Activated naive CD8-positive, alpha-beta T cell (primary cell): ENCODE results near the gene LAD1.

Experiments
- H3K27ac Mint-ChIP-seq: one replicate; pipeline ENCODE4 v1.8.0; 2021; ENCODE audit warnings: mixed read lengths
- H3K27me3 Mint-ChIP-seq: one replicate; pipeline ENCODE4 v1.8.0; 2021; ENCODE audit warnings: mixed read lengths
- H3K36me3 Mint-ChIP-seq: one replicate; pipeline ENCODE4 v1.8.0; 2021; ENCODE audit warnings: mixed read lengths
- H3K4me1 Mint-ChIP-seq: one replicate; pipeline ENCODE4 v1.8.0; 2021; ENCODE audit warnings: low read depth, mixed read lengths
- H3K4me3 Mint-ChIP-seq: one replicate; pipeline ENCODE4 v1.8.0; 2021; ENCODE audit warnings: mild to moderate bottlenecking, mixed read lengths
- H3K9me3 Mint-ChIP-seq: one replicate; pipeline ENCODE4 v1.8.0; 2021; ENCODE audit warnings: low read depth, mixed read lengths

The LAD1 gene

DNA sequence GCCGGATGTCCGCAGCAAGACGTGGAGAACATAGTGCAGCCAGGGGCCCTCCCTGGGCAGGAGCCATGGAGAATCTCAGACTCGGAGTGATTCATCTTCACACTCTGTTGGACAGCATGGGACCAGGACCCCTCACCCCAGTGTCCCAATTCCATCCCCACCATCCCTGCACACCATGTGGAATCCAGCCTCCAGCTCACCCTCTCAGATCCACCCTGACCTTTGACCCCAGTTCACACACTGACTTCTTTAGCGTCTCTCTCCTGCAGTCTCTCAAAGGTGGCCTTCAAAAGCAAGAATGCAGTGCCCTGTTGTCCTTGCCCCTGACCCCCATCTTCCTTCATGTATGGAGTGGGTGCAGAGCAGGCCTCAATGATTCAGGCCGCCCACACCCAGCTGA is 24.5 kb upstream of the LAD1 start:
- no peaks in the 10 kb centered on the region for H3K36me3 Mint-ChIP-seq
- peaks cover 2% of the 10 kb centered on the region for H3K4me1 Mint-ChIP-seq
- H3K27ac Mint-ChIP-seq: no peak overlapping the region
- no peak overlapping the region for H3K4me3 Mint-ChIP-seq
- no peaks in the 10 kb centered on the region for H3K27me3 Mint-ChIP-seq
- H3K9me3 Mint-ChIP-seq: no peaks in the 10 kb centered on the region

GRCh38 chr1:201422436-201423030 is 23.4 kb upstream of the LAD1 start:
- H3K27ac Mint-ChIP-seq: no peak overlapping the region
- no peaks in the 10 kb centered on the region for H3K27me3 Mint-ChIP-seq
- no peaks in the 10 kb centered on the region for H3K9me3 Mint-ChIP-seq
- H3K4me1 Mint-ChIP-seq: peaks cover 2% of the 10 kb centered on the region
- H3K4me3 Mint-ChIP-seq: no peak overlapping the region
- no peaks in the 10 kb centered on the region for H3K36me3 Mint-ChIP-seq

GRCh38 chr1:201422026-201422425 is 22.9 kb upstream of the LAD1 start:
- Mint-ChIP-seq H3K27ac (no peak overlapping the region), H3K36me3 (no peaks in the 10 kb centered on the region), H3K27me3 (peaks cover under 1% of the 10 kb centered on the region), H3K4me1 (peaks cover 2% of the 10 kb centered on the region), H3K4me3 (no peak overlapping the region), H3K9me3 (no peaks in the 10 kb centered on the region)

DNA sequence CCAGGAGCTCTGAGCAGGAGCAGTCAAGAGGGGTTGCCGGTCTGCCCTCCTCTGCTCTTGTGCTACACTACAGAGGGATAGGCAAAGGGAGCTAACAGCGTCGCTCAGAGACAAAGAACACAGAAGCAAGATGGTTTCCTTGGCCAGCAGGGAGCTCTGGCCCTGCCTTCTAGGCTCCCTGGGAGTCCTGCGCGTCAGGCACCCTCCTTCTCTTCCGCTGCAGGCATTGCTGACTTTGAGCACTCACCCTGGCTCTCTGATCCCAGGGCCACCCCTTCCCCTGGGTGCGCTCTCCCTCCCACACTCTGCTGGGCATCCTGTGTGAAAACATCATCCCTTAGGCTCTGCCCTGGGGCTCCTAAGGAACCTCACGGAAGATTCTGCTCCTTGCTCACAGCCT is 21.9 kb upstream of the LAD1 start:
- no peak overlapping the region for H3K4me3 Mint-ChIP-seq
- no peak overlapping the region for H3K27ac Mint-ChIP-seq
- no peaks in the 10 kb centered on the region for H3K36me3 Mint-ChIP-seq
- H3K9me3 Mint-ChIP-seq: no peaks in the 10 kb centered on the region
- peaks cover 2% of the 10 kb centered on the region for H3K4me1 Mint-ChIP-seq
- peaks cover 3% of the 10 kb centered on the region for H3K27me3 Mint-ChIP-seq

- H3K4me3 Mint-ChIP-seq: no peak overlapping the region
- no peak overlapping the region for H3K27ac Mint-ChIP-seq
- H3K9me3 Mint-ChIP-seq: no peaks in the 10 kb centered on the region
- H3K36me3 Mint-ChIP-seq: no peaks in the 10 kb centered on the region
- H3K27me3 Mint-ChIP-seq: peaks cover 3% of the 10 kb centered on the region
- no peaks in the 10 kb centered on the region for H3K4me1 Mint-ChIP-seq
Observed at GRCh38 chr1:201420608-201421002, 21.5 kb upstream of the LAD1 start.

GRCh38 chr1:201419746-201420607 is 20.9 kb upstream of the LAD1 start:
- Mint-ChIP-seq H3K27me3 (peaks cover 4% of the 10 kb centered on the region), H3K36me3 (no peaks in the 10 kb centered on the region), H3K9me3 (no peaks in the 10 kb centered on the region), H3K4me3 (no peak overlapping the region), H3K4me1 (no peaks in the 10 kb centered on the region), H3K27ac (no peak overlapping the region)

DNA sequence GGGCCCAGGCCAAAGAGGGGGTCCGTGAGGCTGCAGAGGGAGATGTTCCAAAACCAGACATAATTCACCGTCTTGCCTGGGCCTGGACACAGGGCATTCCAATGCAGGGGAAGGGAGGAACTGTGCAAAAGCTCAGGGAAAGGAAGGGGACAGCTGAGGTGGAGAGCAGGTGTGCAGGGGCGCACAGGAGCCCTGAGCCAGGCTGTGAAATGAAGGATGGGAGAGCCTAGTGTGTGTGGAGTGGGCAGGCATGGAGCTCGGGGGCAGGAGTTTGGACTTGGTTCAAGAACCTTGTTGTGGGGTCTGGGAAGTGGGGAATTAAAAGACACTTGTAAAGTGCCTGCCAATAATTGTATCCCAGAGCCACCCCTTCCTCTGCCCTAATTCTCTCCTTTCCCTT is 20.1 kb upstream of the LAD1 start:
- Mint-ChIP-seq H3K4me1 (no peaks in the 10 kb centered on the region), H3K36me3 (no peaks in the 10 kb centered on the region), H3K4me3 (no peak overlapping the region), H3K27me3 (peaks cover 6% of the 10 kb centered on the region), H3K27ac (no peak overlapping the region), H3K9me3 (no peaks in the 10 kb centered on the region)

DNA sequence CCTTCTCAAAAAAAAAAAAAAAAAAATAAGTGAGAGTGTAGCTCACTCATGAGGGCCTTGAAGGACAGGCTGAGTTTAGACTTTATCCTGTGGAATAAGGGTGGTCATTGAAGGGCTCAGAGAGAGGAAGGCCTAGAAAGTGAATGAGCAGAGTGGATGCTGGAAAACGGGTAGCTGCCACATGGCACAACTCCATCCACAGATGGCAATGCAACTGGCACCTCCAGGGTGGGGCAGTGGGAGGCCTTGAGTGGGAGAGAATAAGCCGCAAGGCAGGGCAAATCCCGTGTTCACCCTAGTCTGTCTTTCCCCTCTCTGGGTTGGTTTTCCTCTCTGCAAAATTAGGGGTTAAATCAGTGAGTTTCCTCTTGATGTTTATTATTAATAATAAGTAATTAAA is 19.3 kb upstream of the LAD1 start:
- Mint-ChIP-seq H3K4me1 (no peaks in the 10 kb centered on the region), H3K36me3 (no peaks in the 10 kb centered on the region), H3K9me3 (no peaks in the 10 kb centered on the region), H3K27me3 (peaks cover 6% of the 10 kb centered on the region), H3K27ac (no peak overlapping the region), H3K4me3 (no peak overlapping the region)

- Mint-ChIP-seq H3K9me3 (no peaks in the 10 kb centered on the region), H3K27ac (no peak overlapping the region), H3K36me3 (no peaks in the 10 kb centered on the region), H3K4me3 (no peak overlapping the region), H3K4me1 (no peaks in the 10 kb centered on the region), H3K27me3 (peaks cover 6% of the 10 kb centered on the region)
Observed at GRCh38 chr1:201414051-201414738, 15.1 kb upstream of the LAD1 start.

GRCh38 chr1:201411292-201411691 is 12.2 kb upstream of the LAD1 start:
- Mint-ChIP-seq H3K9me3 (no peaks in the 10 kb centered on the region), H3K4me3 (no peak overlapping the region), H3K27me3 (peaks cover 5% of the 10 kb centered on the region), H3K4me1 (peaks cover 1% of the 10 kb centered on the region), H3K27ac (no peak overlapping the region), H3K36me3 (no peaks in the 10 kb centered on the region)

DNA sequence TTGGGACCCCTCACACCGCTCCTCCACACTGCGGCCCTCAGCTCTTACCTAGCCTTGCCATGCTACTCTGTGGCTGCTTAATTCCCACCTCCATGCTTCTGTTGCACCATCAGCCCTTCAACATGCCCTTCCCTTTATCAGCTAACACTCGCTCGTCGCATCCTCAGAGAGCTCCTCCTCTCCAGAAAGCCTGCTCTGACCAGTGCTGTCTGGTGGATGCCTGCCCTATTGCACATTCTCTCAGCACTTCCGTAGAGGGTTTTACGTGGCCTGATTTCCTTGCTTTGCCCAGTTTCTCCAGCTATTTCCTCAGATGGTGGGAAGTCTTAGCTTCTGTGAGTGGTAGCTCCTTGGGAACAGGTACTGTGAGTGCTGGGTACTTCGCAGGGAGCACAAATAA is 10.3 kb upstream of the LAD1 start:
- Mint-ChIP-seq H3K4me3 (no peak overlapping the region), H3K4me1 (peaks cover 1% of the 10 kb centered on the region), H3K27me3 (peaks cover 2% of the 10 kb centered on the region), H3K27ac (no peak overlapping the region), H3K36me3 (no peaks in the 10 kb centered on the region), H3K9me3 (no peaks in the 10 kb centered on the region)

DNA sequence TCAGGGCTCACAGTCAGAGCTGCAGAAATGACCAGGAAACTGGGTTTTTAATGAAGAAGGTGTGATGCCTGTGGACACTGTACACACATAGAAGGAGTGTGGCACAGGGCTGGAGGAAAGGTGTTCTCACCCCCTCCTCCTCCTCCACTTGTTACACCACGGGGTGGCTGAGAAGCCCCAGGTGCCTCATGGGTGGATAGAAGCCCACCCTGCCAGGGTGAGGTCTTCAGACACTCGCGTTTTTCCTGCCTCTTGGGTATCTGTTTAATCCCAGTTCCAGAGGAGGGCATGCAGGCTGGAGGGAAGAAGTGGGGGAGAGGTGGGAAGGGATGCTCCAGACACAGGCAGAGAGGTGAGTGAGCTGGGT is 9.7 kb upstream of the LAD1 start:
- Mint-ChIP-seq H3K4me3 (no peak overlapping the region), H3K36me3 (no peaks in the 10 kb centered on the region), H3K9me3 (no peaks in the 10 kb centered on the region), H3K4me1 (peaks cover 1% of the 10 kb centered on the region), H3K27ac (no peak overlapping the region), H3K27me3 (peaks cover 2% of the 10 kb centered on the region)

GRCh38 chr1:201408176-201408833 is 9.2 kb upstream of the LAD1 start:
- no peak overlapping the region for H3K27ac Mint-ChIP-seq
- H3K4me1 Mint-ChIP-seq: peaks cover 1% of the 10 kb centered on the region
- no peak overlapping the region for H3K4me3 Mint-ChIP-seq
- no peaks in the 10 kb centered on the region for H3K9me3 Mint-ChIP-seq
- H3K36me3 Mint-ChIP-seq: no peaks in the 10 kb centered on the region
- H3K27me3 Mint-ChIP-seq: peaks cover 2% of the 10 kb centered on the region

DNA sequence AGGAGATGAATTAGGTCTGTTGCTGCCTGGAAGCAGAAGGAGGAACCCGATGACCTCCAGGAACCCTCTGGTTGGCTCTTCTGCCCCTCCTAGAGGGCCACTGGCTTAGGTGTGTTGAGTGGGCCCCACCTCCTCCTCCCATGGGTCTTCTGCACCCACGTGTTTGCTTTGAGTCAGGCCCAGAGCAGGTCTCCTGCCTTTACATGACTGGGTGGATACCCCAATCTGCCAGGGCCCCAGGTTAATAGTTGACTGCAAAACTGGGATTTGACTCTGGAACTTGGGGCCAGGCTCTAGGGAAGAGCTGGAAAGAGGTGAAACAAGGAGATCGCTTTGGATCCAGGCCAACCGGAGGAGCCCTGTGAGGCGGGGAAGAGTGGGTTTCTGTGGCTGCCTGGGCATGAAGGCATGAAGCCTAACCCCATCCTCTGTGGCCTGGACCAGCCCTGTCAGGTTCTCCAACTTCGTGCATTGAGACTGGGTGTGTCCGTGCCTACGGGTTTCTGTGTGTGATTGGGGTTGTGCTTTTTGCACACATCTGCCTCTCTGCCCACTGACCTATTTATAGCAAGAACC is 7.8 kb upstream of the LAD1 start:
- no peaks in the 10 kb centered on the region for H3K36me3 Mint-ChIP-seq
- H3K27me3 Mint-ChIP-seq: peaks cover 2% of the 10 kb centered on the region
- H3K4me3 Mint-ChIP-seq: no peak overlapping the region
- H3K4me1 Mint-ChIP-seq: peaks cover 1% of the 10 kb centered on the region
- no peak overlapping the region for H3K27ac Mint-ChIP-seq
- H3K9me3 Mint-ChIP-seq: no peaks in the 10 kb centered on the region

- H3K27me3 Mint-ChIP-seq: peaks cover 8% of the 10 kb centered on the region
- no peak overlapping the region for H3K27ac Mint-ChIP-seq
- H3K4me1 Mint-ChIP-seq: peaks cover 1% of the 10 kb centered on the region
- no peaks in the 10 kb centered on the region for H3K9me3 Mint-ChIP-seq
- H3K4me3 Mint-ChIP-seq: no peak overlapping the region
- no peaks in the 10 kb centered on the region for H3K36me3 Mint-ChIP-seq
Observed at GRCh38 chr1:201405484-201405831, 6.3 kb upstream of the LAD1 start.
